Measurements from ENCODE around the gene EEF1AKMT4. TPM values are rescaled to one million over a fixed set of nuclear protein-coding genes. Genes with fewer than 3 reads are reported as not detected.

EEF1AKMT4 gene
- 1 to 10 TPM; 1.9 to 3.1 TPM for total RNA-seq
- long read RNA-seq, partial matches to known transcripts, result 0 of 2 reads
- long read RNA-seq, other reads (novel, unspliced or antisense), result 0 of 2 reads

GRCh38 chr3:184249412-184250166, at the start of gene EEF1AKMT4:
TSS of gene EEF1AKMT4 (plus strand) at chr3:184249672. CDS start at chr3:184249695, 23 bp downstream.
- intact Hi-C loops (cut with DNase I), result loop anchor here (5.0 to 10.0 kb wide), 3 partner anchors 62 to 355 kb away; partner anchors contain the start of genes ABCF3 (in 1 of the 2) and DVL3 (in 1 of the 2)
- ATAC-seq, result peak; percentile 99
- DNase-seq, result peak; percentile 97

- intact Hi-C loops (cut with DNase I), result no loop called here
- no peak for ATAC-seq
- no peak for DNase-seq
Observed at GRCh38 chr3:184200825-184201224, 48.6 kb upstream of the EEF1AKMT4 start.

- DNase-seq, result no peak
Observed at GRCh38 chr3:184203526-184203925, 45.9 kb upstream of the EEF1AKMT4 start.

DNA sequence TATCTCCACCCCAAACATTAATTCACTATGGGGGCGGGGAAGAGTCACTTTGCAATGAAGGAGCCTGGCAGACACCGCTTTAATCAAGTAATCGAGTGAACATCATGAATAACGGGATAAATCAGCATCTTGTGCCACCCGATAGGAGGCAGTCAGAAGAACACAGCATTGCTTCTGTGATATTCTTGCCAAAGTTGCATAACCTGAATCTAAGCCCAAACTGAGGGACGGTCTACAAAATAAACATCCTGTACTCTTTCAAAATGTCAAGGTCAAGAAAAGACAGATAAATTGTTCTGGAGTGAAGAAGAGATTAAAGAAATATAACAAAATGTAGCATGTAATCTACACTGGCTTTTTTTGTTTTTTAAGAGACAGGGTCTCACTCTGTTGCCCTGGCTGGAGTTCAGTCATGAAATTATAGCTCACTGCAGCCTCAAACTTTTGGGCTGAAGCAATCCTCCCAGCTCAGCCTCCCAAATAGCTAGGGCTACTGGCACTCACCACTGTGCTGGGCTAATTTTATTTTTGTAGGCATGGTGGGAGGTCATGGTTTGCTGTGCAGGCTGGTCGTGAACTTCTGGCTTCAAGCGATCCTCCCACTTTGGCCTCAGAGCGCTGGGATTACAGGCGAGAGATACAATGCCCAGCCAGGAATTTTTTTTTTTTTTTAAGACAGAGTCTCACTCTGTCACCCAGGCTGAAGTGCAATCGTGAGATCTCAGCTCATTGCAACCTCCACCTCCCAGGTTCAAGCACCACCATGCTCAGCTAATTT, 40.1 kb upstream of the EEF1AKMT4 start:
- intact Hi-C loops (cut with DNase I), result no loop called here
- no peak for ATAC-seq
- DNase-seq, result no peak

More at GRCh38 chr3:184203526-184203925, 45.9 kb upstream of the EEF1AKMT4 start:
- ATAC-seq, result no peak
- intact Hi-C loops (cut with DNase I), result no loop called here

DNA sequence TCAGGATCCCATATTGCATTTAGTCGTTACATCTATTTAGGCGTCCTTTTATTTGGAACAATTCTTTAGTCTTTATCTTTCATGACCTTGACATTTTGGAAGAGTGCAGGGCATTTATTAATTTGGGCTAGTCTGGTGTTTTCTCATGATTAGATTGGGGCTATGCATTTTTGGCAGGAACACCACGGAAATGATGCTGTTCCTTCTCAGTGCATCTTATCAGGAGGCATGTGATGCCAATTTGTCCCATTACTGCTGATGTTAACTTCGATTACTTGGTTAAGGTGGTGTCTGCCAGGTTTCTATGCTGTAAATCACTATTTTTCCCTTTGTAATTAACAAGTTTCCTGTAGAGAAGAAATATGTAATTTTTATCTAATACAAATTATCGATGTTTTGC, 38.2 kb upstream of the EEF1AKMT4 start:
- intact Hi-C loops (cut with DNase I), result no loop called here
- no peak for DNase-seq
- ATAC-seq, result no peak

GRCh38 chr3:184211718-184212117, 37.8 kb upstream of the EEF1AKMT4 start:
- intact Hi-C loops (cut with DNase I), result no loop called here
- no peak for ATAC-seq
- DNase-seq, result no peak

DNA sequence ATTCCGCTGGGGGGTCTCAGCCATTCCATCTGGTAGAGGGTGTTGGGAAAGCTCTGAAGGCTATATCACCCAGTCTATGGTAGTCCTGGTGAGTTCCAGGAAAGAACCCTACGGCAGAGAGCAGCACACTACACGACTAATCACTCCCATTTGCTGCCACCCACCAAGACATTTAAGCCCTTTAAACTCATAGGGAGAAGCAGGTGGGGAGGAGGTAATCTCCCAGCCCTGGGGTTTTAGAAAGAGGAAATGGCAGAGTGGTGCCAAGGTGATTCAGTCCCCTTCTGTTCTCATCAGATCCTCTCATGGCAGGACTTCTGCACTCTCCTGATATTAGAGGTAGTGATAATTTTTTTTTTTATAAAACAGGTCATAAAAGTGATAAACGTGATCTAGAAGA, 30.7 kb upstream of the EEF1AKMT4 start:
- intact Hi-C loops (cut with DNase I), result no loop called here
- DNase-seq (no peak), ATAC-seq (no peak)

GRCh38 chr3:184222521-184222920, 27.0 kb upstream of the EEF1AKMT4 start:
- ATAC-seq (no peak), DNase-seq (no peak)
- intact Hi-C loops (cut with DNase I), result no loop called here

DNA sequence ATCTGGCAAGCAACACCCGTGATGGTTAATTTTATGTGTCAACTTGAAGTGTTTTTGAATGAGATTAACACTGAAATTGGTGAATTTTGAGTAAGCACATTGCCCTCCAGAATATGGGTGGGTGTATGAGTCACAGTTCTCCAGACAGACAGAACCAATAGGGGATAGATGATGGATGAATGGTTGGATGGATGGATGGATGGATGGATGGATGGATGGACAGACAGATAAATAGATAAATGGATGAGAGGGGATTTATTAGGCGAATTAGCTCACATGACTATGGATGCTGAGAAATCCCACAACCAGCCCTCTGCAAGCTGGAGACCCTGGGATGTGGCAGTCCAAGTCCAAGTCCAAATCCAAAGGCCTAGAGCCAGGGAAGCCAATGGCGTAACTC, 25.5 kb upstream of the EEF1AKMT4 start:
- intact Hi-C loops (cut with DNase I), result no loop called here
- ATAC-seq, result no peak
- no peak for DNase-seq

GRCh38 chr3:184227481-184227935, 22.0 kb upstream of the EEF1AKMT4 start:
- DNase-seq (no peak), ATAC-seq (no peak)
- intact Hi-C loops (cut with DNase I), result no loop called here

DNA sequence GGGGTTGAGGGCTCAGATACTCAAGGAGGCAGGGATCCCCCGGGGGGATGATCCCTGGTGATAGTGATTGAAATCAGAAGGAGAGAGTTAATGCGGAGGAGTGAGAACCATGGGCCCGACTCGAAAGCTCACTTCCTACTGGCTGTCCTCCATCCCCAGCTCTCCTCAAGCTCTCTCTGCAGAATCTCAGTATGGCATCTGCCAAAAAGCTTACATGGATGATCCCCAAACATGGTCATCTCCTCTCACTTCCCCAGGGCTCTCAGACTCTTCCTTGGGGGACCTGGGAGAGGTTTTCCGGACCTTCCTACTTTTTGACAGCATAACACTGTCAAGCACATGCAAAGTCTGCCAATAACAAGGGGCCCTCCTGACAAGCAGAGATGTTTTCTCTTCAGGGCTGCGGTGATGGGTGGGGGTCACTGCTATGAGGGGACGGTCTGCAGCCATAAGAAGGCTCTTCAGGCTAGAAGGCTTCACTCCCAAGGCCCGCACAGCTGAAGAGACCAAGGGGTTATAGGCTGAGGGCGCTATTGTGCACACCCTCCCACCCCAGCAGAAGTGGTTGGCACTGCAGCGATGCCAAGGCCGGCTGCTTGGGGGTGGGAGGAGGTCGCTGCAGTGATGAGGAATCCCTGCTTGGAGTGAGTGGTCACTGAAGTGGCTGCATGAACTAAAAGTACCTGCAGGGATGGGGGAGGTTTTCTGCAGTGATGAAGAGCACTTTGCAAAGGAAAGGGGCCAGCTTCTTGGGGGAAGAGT, 20.9 kb upstream of the EEF1AKMT4 start:
- intact Hi-C loops (cut with DNase I), result no loop called here
- ATAC-seq (no peak), DNase-seq (no peak)

GRCh38 chr3:184229394-184230080, 19.9 kb upstream of the EEF1AKMT4 start, which contains the start of gene VWA5B2:
TSS of gene VWA5B2 (plus strand) at chr3:184229585. CDS start at chr3:184230529, 944 bp downstream.
- peak; percentile 91 to 97 for ATAC-seq
- intact Hi-C loops (cut with DNase I), result no loop called here
- peak; percentile 72 for DNase-seq

- DNase-seq (no peak), ATAC-seq (peak in 1 of 2 donors; percentile 25)
- intact Hi-C loops (cut with DNase I), result no loop called here
Observed at GRCh38 chr3:184230081-184230602, 19.3 kb upstream of the EEF1AKMT4 start.

DNA sequence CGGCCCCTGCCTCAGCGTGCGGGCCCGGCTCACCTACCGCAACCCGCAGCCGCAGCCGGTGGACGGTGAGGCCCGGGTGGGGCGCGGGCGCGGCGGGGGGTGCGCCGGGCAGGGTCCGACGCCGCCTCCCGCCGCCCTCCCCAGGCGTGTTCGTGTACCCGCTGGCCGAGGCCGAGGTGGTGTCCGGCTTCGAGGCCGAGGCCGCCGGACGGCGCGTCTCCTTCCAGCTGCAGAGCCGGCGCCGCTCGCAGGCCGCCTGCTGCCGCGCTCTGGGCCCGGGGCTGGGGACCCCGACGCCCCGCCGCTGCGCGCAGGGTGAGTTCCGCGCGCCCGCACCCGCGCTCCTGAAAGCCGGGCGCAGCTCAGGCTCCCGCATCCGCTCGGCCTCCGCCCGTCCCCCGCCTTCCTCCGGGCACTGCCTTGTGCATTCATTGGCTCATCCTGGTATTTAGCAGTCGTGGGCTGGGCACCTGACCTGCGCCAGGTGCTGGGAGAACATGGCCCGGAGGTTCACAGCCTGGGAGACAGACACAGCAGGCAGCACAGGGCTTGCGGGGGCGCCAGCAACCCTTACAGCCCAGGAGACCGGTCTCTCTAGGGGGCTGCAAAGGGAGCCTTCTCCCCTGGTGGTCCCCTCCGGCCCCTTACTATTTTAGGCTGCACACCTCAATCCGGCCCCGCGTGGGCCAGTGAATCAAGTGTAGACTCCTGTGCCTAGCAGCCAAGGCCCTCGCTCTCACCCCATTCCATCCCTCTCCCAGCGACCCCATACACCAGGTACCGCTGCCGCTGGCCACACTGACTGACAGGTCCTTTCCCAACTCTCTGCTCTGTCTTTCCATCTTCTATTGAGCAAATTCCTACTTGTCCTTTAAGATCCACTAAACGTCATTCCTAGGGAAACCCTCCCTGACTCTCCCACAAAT, 18.6 kb upstream of the EEF1AKMT4 start:
- ATAC-seq, result peak in 1 of 2 donors; percentile 3
- DNase-seq, result no peak
- intact Hi-C loops (cut with DNase I), result no loop called here

DNA sequence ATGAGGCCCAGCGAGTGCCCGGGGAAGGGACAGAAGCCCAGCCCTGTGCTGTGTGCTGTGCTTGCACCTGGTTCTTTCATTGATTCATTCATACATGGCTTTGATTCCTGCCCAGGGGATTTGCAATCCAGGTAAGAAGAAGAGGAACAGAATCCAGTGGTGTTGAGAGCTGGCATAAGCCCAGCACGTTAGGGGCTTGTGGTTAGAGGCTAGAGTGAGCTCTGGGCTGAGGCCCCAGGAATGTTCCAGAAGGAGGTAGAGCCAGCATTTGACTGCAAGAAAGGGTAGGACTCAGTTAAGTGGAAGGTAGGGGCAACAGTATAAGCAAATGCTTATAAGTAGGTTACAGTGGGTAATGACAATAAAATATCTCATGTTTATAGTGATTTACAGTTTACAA, 17.8 kb upstream of the EEF1AKMT4 start:
- ATAC-seq, result no peak
- intact Hi-C loops (cut with DNase I), result no loop called here

DNA sequence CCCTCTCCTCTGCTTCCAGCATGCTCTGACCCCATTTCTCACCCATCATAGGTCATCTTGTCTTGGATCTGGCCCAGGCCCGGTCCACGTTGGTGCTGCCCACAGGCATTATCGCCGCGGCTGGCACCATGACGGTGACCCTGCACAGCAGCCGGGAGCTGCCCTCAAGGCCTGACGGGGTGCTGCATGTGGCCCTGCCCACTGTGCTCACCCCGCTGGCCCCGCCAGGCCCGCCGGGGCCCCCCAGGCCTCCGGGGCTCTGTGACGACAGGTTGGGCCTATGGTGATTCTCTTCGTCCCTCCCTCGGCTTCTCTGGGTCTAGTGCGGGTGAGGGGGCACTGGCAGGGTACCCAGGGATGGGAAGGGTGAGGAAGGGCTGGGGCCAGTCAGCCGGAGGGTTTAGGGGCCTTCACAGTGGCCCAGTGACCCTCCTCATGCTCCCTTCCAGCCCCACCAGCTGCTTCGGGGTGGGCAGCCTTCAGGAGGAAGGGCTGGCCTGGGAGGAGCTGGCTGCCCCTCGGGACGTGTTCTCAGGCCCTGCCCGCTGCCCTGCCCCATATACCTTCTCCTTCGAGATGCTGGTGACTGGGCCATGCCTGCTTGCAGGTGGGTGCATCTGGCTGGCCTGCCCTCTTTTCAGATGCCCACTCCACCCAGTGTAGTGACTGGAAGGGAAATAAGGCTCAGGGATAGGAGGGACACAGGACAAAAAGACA, 16.2 kb upstream of the EEF1AKMT4 start:
- intact Hi-C loops (cut with DNase I), result no loop called here
- ATAC-seq, result no peak

More for the DNA sequence above, 17.8 kb upstream of the EEF1AKMT4 start:
- no peak for DNase-seq

DNA sequence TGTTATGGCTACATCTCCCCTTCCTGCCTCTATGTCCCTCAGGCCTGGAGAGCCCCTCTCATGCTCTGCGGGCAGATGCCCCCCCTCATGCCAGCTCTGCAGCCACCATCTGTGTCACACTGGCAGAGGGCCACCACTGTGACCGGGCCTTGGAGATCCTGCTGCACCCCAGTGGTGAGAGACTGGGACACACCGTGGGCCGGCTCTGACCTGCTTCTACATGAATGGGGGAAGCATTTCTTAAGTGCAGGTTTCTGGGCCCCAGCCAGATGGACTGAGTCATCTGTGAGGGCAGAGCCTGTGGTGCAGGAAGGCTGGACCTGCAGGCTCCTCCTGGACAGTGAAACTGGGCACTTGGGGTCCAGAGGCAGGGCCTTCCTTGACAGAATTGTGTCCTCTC, 15.2 kb upstream of the EEF1AKMT4 start:
- intact Hi-C loops (cut with DNase I), result no loop called here
- DNase-seq (peak; percentile 57), ATAC-seq (peak; percentile 31 to 73)

More for the DNA sequence above, 16.2 kb upstream of the EEF1AKMT4 start:
- no peak for DNase-seq

All from left cardiac atrium (tissue), 4 donors.